HG03457 (cell line): ENCODE results near the gene HAUS7.
A peak's percentile ranks its signal among the peaks of the same experiment; 100 is the strongest.

Source experiments
- ATAC-seq: cut with Tn5 transposase; IDR thresholded peaks from one replicate; pipeline ENCODE4 v1.9.1; 2021; ENCODE audit warnings: moderate number of reproducible peaks; ENCODE audit not compliant: unreplicated experiment

Gene HAUS7

GRCh38 chrX:153470411-153471363 lies at the start of gene HAUS7:
Gene HAUS7, minus strand, starts transcription at chrX:153470576. Its CDS starts 19 bp downstream, at chrX:153470557.
- peak; percentile 75 for ATAC-seq

- ATAC-seq: no peak
Measured at GRCh38 chrX:153519569-153520286, 49.4 kb upstream of the HAUS7 start.

- no peak for ATAC-seq
Measured at GRCh38 chrX:153517946-153518834, 47.8 kb upstream of the HAUS7 start.

- ATAC-seq: no peak
Measured at GRCh38 chrX:153517423-153517822, 47.0 kb upstream of the HAUS7 start, which contains the start of gene ATP2B3. Gene ATP2B3, plus strand, starts transcription at chrX:153517642. Its CDS starts 18,606 bp downstream, at chrX:153536248.

- ATAC-seq: no peak
Measured at GRCh38 chrX:153516073-153516472, 45.7 kb upstream of the HAUS7 start.

- ATAC-seq: no peak
Measured at GRCh38 chrX:153515435-153515834, 45.1 kb upstream of the HAUS7 start.

GRCh38 chrX:153514259-153514658 lies 43.9 kb upstream of the HAUS7 start:
- no peak for ATAC-seq

GRCh38 chrX:153513265-153513664 lies 42.9 kb upstream of the HAUS7 start:
- no peak for ATAC-seq

GRCh38 chrX:153512501-153512893 lies 42.1 kb upstream of the HAUS7 start:
- no peak for ATAC-seq

GRCh38 chrX:153511784-153512500 lies 41.6 kb upstream of the HAUS7 start:
- ATAC-seq: no peak

GRCh38 chrX:153510383-153510782 lies 40.0 kb upstream of the HAUS7 start:
- ATAC-seq: no peak

GRCh38 chrX:153509592-153509991 lies 39.2 kb upstream of the HAUS7 start:
- ATAC-seq: no peak

- no peak for ATAC-seq
Measured at GRCh38 chrX:153507484-153508178, 37.3 kb upstream of the HAUS7 start.

- no peak for ATAC-seq
Measured at GRCh38 chrX:153505361-153505760, 35.0 kb upstream of the HAUS7 start.

GRCh38 chrX:153504445-153505016 lies 34.2 kb upstream of the HAUS7 start:
- no peak for ATAC-seq

GRCh38 chrX:153502796-153503195 lies 32.4 kb upstream of the HAUS7 start:
- no peak for ATAC-seq

- no peak for ATAC-seq
Measured at GRCh38 chrX:153502131-153502530, 31.8 kb upstream of the HAUS7 start.

GRCh38 chrX:153501530-153501929 lies 31.2 kb upstream of the HAUS7 start:
- no peak for ATAC-seq

GRCh38 chrX:153500676-153501280 lies 30.4 kb upstream of the HAUS7 start:
- no peak for ATAC-seq
